IPS-18a (cell line): ENCODE measurements around the gene CDC42BPG.
A peak's percentile ranks its signal among the peaks of the same experiment; 100 is the strongest.

Source experiments
- H3K27ac ChIP-seq: one replicate; pipeline ENCODE4 v1.5.1; 2013; ENCODE audit warnings: low read length
- H3K27me3 ChIP-seq: one replicate; pipeline ENCODE4 v1.6.1; 2013; ENCODE audit warnings: mild to moderate bottlenecking, low read length; ENCODE audit not compliant: control insufficient read depth, insufficient read depth
- H3K36me3 ChIP-seq: one replicate; pipeline ENCODE4 v1.6.1; 2013; ENCODE audit warnings: low read depth, low read length; ENCODE audit not compliant: control insufficient read depth
- H3K4me1 ChIP-seq: one replicate; pipeline ENCODE4 v1.6.1; 2013; ENCODE audit warnings: low read depth, low read length; ENCODE audit not compliant: control insufficient read depth
- H3K4me3 ChIP-seq: one replicate; pipeline ENCODE4 v1.5.1; 2013; ENCODE audit warnings: low read length
- H3K9ac ChIP-seq: one replicate; pipeline ENCODE4 v1.6.1; 2013; ENCODE audit warnings: mild to moderate bottlenecking, low read length, moderate library complexity
- H3K9me3 ChIP-seq: one replicate; pipeline ENCODE4 v1.6.1; 2013; ENCODE audit warnings: low read depth, low read length; ENCODE audit not compliant: control insufficient read depth

Gene CDC42BPG, protein sequence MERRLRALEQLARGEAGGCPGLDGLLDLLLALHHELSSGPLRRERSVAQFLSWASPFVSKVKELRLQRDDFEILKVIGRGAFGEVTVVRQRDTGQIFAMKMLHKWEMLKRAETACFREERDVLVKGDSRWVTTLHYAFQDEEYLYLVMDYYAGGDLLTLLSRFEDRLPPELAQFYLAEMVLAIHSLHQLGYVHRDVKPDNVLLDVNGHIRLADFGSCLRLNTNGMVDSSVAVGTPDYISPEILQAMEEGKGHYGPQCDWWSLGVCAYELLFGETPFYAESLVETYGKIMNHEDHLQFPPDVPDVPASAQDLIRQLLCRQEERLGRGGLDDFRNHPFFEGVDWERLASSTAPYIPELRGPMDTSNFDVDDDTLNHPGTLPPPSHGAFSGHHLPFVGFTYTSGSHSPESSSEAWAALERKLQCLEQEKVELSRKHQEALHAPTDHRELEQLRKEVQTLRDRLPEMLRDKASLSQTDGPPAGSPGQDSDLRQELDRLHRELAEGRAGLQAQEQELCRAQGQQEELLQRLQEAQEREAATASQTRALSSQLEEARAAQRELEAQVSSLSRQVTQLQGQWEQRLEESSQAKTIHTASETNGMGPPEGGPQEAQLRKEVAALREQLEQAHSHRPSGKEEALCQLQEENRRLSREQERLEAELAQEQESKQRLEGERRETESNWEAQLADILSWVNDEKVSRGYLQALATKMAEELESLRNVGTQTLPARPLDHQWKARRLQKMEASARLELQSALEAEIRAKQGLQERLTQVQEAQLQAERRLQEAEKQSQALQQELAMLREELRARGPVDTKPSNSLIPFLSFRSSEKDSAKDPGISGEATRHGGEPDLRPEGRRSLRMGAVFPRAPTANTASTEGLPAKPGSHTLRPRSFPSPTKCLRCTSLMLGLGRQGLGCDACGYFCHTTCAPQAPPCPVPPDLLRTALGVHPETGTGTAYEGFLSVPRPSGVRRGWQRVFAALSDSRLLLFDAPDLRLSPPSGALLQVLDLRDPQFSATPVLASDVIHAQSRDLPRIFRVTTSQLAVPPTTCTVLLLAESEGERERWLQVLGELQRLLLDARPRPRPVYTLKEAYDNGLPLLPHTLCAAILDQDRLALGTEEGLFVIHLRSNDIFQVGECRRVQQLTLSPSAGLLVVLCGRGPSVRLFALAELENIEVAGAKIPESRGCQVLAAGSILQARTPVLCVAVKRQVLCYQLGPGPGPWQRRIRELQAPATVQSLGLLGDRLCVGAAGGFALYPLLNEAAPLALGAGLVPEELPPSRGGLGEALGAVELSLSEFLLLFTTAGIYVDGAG (N-terminal part only)

GRCh38 chr11:64844330-64845128 lies at the start of gene CDC42BPG:
Gene CDC42BPG, minus strand, starts transcription at chr11:64844653. Its CDS starts 84 bp downstream, at chr11:64844569.
- Histone ChIP-seq H3K27me3 (no peaks in the 10 kb centered on the region), H3K4me1 (peaks cover 10% of the 10 kb centered on the region), H3K27ac (no peak within 1 kb of the TSS), H3K9me3 (no peaks in the 10 kb centered on the region), H3K9ac (peak within 1 kb of the TSS; percentile 58), H3K36me3 (peaks cover 3% of the 10 kb centered on the region), H3K4me3 (peak within 1 kb of the TSS; percentile 71)

DNA sequence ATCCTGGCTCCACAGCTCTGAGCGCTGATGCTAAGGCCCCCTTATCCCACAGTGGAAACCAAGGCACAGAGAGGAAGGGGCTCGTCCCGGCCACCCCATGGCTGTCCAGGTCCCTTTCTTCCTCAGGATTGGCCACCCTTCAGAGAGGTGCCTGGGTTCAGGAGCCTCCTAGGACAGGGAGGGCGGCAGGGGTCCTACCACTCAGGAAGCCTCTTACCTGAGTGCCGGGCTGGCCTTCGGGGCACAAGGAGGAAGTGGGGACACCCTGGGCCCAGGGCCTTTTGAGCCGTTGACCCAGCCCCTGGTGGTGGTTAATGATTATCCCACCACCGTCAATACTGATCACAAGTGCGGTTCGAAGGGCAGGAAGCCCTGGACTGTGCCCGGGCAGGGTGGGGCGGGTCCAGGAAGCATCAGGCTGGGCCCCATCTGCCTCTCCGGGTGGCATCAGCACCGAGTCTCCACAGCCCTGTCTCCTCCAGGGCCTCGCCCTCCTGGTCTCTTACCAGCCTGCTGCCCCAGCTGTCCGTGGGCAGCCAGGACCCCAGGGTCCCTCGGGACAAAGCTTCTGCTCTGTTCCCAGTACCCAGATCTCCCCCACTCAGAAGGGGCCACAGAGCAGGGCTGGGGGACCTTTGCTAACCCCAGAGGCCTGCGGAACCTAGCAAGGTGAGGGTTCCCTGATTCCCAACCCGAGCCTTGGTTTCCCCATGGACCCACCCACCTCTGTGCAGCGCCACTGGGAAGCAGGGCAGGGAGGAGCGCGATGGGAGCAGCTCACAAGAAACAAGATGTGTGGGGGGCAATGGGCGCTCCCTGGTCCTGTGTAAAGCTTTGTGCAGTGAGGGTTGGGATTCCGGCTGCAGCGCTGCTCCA lies 49.0 kb upstream of the CDC42BPG start:
- H3K27me3 ChIP-seq = no peaks in the 10 kb centered on the region
- no peaks in the 10 kb centered on the region for H3K4me1 ChIP-seq
- no peak overlapping the region for H3K27ac ChIP-seq
- H3K36me3 ChIP-seq = no peaks in the 10 kb centered on the region
- H3K9me3 ChIP-seq = no peaks in the 10 kb centered on the region
- H3K9ac ChIP-seq = no peak overlapping the region
- H3K4me3 ChIP-seq = no peak overlapping the region

- Histone ChIP-seq H3K36me3 (no peaks in the 10 kb centered on the region), H3K4me1 (peaks cover 5% of the 10 kb centered on the region), H3K9ac (no peak overlapping the region), H3K27ac (no peak overlapping the region), H3K27me3 (no peaks in the 10 kb centered on the region), H3K4me3 (no peak overlapping the region), H3K9me3 (no peaks in the 10 kb centered on the region)
Observed at GRCh38 chr11:64892838-64893193, 48.4 kb upstream of the CDC42BPG start.

DNA sequence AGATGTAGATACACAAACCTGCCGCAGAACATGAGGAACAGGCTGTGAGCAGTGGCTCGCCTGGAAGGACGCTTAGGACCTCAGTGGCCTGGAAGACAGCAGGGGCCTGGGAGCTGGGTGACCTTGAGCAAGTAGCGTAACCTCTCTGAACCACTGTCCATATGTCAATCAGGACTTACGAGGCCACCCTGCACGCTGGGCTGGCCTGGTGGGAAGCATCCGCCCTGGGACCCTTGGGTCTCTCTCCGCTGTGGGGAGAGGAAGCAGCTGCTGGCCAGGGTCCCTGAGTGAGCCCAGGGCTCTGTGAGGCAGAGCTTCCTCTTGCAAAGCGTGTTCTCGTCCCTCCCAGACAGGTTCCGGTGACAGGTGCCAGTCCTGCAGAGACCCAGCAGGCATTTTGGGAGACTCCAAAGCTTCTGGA lies 48.0 kb upstream of the CDC42BPG start:
- Histone ChIP-seq H3K9me3 (no peaks in the 10 kb centered on the region), H3K4me1 (peaks cover 7% of the 10 kb centered on the region), H3K9ac (no peak overlapping the region), H3K27ac (no peak overlapping the region), H3K4me3 (no peak overlapping the region), H3K27me3 (no peaks in the 10 kb centered on the region), H3K36me3 (no peaks in the 10 kb centered on the region)

DNA sequence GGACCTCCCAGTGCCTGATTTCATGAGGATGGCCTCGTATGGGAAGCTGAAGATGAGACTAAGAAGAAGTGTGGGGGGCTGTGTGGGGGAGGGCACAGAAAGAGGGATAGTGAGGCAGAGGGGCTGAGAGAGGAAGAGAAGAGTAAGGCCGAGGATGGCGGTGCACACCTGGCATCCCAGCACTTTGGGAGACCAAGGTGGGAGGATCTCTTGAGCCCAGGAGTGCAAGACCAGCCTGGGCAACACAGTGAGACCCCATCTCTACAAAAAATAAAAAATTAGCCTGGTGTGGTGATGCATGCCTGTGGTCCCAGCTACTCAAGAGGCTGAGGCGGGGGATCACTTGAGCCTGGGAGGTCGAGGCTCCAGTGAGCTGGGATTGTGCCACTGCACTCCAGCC lies 47.4 kb upstream of the CDC42BPG start:
- no peak overlapping the region for H3K4me3 ChIP-seq
- peaks cover 9% of the 10 kb centered on the region for H3K4me1 ChIP-seq
- no peak overlapping the region for H3K9ac ChIP-seq
- H3K27ac ChIP-seq = no peak overlapping the region
- H3K27me3 ChIP-seq = no peaks in the 10 kb centered on the region
- H3K9me3 ChIP-seq = no peaks in the 10 kb centered on the region
- H3K36me3 ChIP-seq = no peaks in the 10 kb centered on the region

DNA sequence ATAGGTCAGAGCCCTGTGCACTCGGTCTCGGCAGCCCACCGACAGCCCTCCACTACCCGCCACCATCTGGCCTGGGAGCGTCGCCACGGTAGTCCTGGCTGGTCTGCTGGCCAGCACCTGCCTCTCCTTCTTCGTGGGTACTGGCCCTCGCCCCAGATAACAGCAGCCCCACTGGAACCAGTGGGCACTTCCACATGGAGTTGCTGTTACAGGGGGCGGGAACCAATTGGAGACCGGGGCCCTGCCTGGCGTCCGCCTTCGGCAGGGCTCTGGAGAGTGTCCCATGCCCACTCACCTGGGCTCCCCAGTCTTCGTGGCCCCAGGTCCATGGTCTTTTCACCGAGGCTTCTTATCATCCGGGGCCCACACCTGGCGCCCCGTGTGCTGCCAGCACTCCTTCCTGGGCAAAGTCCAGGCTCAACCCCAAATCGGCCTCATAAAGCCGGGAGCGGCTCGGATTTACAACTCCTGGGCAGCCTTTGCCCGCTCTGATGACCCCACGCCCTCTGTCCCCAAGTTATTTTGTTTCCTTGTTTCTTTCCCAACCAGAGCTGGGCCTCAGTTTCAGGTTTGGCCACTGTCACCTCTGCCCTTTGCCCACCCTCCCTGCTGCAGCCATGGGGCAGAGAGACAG lies 46.9 kb upstream of the CDC42BPG start:
- Histone ChIP-seq H3K27ac (no peak overlapping the region), H3K9me3 (no peaks in the 10 kb centered on the region), H3K27me3 (no peaks in the 10 kb centered on the region), H3K4me1 (peaks cover 9% of the 10 kb centered on the region), H3K9ac (no peak overlapping the region), H3K36me3 (no peaks in the 10 kb centered on the region), H3K4me3 (no peak overlapping the region)

- Histone ChIP-seq H3K36me3 (no peaks in the 10 kb centered on the region), H3K9ac (no peak overlapping the region), H3K4me3 (no peak overlapping the region), H3K4me1 (peaks cover 9% of the 10 kb centered on the region), H3K9me3 (no peaks in the 10 kb centered on the region), H3K27ac (no peak overlapping the region), H3K27me3 (no peaks in the 10 kb centered on the region)
Observed at GRCh38 chr11:64890522-64890939, 46.1 kb upstream of the CDC42BPG start.

- H3K4me3 ChIP-seq = no peak overlapping the region
- no peaks in the 10 kb centered on the region for H3K36me3 ChIP-seq
- no peaks in the 10 kb centered on the region for H3K9me3 ChIP-seq
- H3K9ac ChIP-seq = no peak overlapping the region
- H3K27me3 ChIP-seq = no peaks in the 10 kb centered on the region
- peaks cover 9% of the 10 kb centered on the region for H3K4me1 ChIP-seq
- H3K27ac ChIP-seq = no peak overlapping the region
Observed at GRCh38 chr11:64888729-64889511, 44.5 kb upstream of the CDC42BPG start.

- Histone ChIP-seq H3K4me1 (peaks cover 9% of the 10 kb centered on the region), H3K4me3 (peak overlapping the region; percentile 43), H3K9ac (peak overlapping the region; percentile 38), H3K27ac (no peak overlapping the region), H3K36me3 (no peaks in the 10 kb centered on the region), H3K9me3 (no peaks in the 10 kb centered on the region), H3K27me3 (no peaks in the 10 kb centered on the region)
Observed at GRCh38 chr11:64888406-64888728, 43.9 kb upstream of the CDC42BPG start.
